ENCODE data around the gene TFDP2. TPM values are rescaled to one million over a fixed set of nuclear protein-coding genes. Genes with fewer than 3 reads are reported as not detected.

Gene TFDP2
- total RNA-seq, 1 experiment from 2014 or later: 55.4 TPM

DNA sequence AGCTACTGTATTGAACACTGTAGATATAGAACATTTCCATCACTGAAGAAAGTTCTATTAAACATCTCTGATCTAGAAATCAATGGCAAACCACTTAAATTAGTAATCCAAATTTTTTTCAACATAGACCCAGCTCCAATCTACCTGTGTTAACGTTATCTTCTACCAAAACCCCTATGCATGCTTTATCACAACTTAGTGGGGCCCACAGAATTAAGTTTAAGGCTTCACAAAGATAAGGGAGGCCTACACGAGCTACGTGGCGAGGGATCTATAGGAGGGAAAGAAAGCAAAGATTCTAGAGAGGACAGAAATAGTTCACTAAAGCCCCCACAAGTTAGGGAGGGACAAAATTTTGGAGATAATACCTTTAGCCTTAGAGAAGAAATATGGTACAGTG lies 116.1 kb downstream of the TFDP2 start:
- Histone ChIP-seq H4K20me1 (ENCODE audit: insufficient read depth) (no peaks in the 10 kb centered on the region), H3K4me3 (replicated peaks in 1 of 2; ENCODE audit: low read depth in 1 of 2, low read length in 2 of 2) (no peak overlapping the region), H3K9me2 (ENCODE audit: insufficient read depth) (no peaks in the 10 kb centered on the region), H3K27me3 (ENCODE audit: insufficient read depth, low read length) (no peaks in the 10 kb centered on the region), H3K27ac (ENCODE audit: low read depth, low read length) (no peak overlapping the region), H3K4me2 (ENCODE audit: low read length) (no peak overlapping the region), H2AFZ (ENCODE audit: low read depth, low read length, poor library complexity, severe bottlenecking) (no peak overlapping the region), H3K4me1 (ENCODE audit: control insufficient read depth in 1 of 2, insufficient read depth in 2 of 2, low read length in 2 of 2) (peaks cover 0 to 6% of the 10 kb centered on the region in 2 experiments; a peak in 1 of 4 replicates), H3K36me3 (ENCODE audit: control insufficient read depth in 1 of 2, insufficient read depth in 2 of 2, low read length in 2 of 2) (no peaks in the 10 kb centered on the region), H3K79me2 (ENCODE audit: insufficient read depth, low read length) (no peaks in the 10 kb centered on the region), H3K9me3 (ENCODE audit: control insufficient read depth in 1 of 2, insufficient read depth in 1 of 2, low read depth in 1 of 2, low read length in 2 of 2) (no peaks in the 10 kb centered on the region), H3K9ac (ENCODE audit: low read length) (no peak overlapping the region)
- RAD21 ChIA-PET (ENCODE audit: low non-redundant PET in 1 of 2, low total read pairs in 2 of 2, uncharacterized antibody in 2 of 2, unreplicated experiment in 2 of 2): no interaction called here
- intact Hi-C loops (cut with micrococcal nuclease): no loop called here
- CTCF ChIA-PET: no interaction called here
- ATAC-seq (no peak), DNase-seq (ENCODE audit: low read depth, low spot score) (no peak)
- BruUV-seq (replicated peaks): no TSS peak
- POLR2A ChIA-PET: no interaction called here
- TF ChIP-seq, protein P1, sequence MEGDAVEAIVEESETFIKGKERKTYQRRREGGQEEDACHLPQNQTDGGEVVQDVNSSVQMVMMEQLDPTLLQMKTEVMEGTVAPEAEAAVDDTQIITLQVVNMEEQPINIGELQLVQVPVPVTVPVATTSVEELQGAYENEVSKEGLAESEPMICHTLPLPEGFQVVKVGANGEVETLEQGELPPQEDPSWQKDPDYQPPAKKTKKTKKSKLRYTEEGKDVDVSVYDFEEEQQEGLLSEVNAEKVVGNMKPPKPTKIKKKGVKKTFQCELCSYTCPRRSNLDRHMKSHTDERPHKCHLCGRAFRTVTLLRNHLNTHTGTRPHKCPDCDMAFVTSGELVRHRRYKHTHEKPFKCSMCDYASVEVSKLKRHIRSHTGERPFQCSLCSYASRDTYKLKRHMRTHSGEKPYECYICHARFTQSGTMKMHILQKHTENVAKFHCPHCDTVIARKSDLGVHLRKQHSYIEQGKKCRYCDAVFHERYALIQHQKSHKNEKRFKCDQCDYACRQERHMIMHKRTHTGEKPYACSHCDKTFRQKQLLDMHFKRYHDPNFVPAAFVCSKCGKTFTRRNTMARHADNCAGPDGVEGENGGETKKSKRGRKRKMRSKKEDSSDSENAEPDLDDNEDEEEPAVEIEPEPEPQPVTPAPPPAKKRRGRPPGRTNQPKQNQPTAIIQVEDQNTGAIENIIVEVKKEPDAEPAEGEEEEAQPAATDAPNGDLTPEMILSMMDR (IDR thresholded peaks at IDR 0.05 in 2 of 3, conservative IDR thresholded peaks at IDR 0.05 in 1 of 3; ENCODE audit: borderline replicate concordance in 1 of 3, insufficient read depth in 1 of 3, low read depth in 2 of 3, low read length in 2 of 3): no peak
- TF ChIP-seq EZH2 (IDR thresholded peaks at IDR 0.05) (no peak), RAD21 (IDR thresholded peaks at IDR 0.05; ENCODE audit: low read depth) (no peak), SIN3A (IDR thresholded peaks at IDR 0.05; ENCODE audit: low read depth) (no peak), ZNF274 (IDR thresholded peaks at IDR 0.05; ENCODE audit: low read depth, low read length) (no peak), YY1 (IDR thresholded peaks at IDR 0.05; ENCODE audit: extremely low read depth, insufficient replicate concordance, low read depth, low read length) (no peak), ZFX (IDR thresholded peaks at IDR 0.05) (no peak), ELF1 (IDR thresholded peaks at IDR 0.05; ENCODE audit: borderline replicate concordance, low read depth) (no peak), JUND (IDR thresholded peaks at IDR 0.05) (no peak), FOSL1 (IDR thresholded peaks at IDR 0.05; ENCODE audit: low read depth) (no peak), SRF (IDR thresholded peaks at IDR 0.05; ENCODE audit: low read depth) (no peak)
- TF ChIP-seq, protein P2, sequence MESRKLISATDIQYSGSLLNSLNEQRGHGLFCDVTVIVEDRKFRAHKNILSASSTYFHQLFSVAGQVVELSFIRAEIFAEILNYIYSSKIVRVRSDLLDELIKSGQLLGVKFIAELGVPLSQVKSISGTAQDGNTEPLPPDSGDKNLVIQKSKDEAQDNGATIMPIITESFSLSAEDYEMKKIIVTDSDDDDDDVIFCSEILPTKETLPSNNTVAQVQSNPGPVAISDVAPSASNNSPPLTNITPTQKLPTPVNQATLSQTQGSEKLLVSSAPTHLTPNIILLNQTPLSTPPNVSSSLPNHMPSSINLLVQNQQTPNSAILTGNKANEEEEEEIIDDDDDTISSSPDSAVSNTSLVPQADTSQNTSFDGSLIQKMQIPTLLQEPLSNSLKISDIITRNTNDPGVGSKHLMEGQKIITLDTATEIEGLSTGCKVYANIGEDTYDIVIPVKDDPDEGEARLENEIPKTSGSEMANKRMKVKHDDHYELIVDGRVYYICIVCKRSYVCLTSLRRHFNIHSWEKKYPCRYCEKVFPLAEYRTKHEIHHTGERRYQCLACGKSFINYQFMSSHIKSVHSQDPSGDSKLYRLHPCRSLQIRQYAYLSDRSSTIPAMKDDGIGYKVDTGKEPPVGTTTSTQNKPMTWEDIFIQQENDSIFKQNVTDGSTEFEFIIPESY (IDR thresholded peaks at IDR 0.05; ENCODE audit: extremely low read depth, insufficient replicate concordance, low read length): no peak
- TF ChIP-seq, protein P3, sequence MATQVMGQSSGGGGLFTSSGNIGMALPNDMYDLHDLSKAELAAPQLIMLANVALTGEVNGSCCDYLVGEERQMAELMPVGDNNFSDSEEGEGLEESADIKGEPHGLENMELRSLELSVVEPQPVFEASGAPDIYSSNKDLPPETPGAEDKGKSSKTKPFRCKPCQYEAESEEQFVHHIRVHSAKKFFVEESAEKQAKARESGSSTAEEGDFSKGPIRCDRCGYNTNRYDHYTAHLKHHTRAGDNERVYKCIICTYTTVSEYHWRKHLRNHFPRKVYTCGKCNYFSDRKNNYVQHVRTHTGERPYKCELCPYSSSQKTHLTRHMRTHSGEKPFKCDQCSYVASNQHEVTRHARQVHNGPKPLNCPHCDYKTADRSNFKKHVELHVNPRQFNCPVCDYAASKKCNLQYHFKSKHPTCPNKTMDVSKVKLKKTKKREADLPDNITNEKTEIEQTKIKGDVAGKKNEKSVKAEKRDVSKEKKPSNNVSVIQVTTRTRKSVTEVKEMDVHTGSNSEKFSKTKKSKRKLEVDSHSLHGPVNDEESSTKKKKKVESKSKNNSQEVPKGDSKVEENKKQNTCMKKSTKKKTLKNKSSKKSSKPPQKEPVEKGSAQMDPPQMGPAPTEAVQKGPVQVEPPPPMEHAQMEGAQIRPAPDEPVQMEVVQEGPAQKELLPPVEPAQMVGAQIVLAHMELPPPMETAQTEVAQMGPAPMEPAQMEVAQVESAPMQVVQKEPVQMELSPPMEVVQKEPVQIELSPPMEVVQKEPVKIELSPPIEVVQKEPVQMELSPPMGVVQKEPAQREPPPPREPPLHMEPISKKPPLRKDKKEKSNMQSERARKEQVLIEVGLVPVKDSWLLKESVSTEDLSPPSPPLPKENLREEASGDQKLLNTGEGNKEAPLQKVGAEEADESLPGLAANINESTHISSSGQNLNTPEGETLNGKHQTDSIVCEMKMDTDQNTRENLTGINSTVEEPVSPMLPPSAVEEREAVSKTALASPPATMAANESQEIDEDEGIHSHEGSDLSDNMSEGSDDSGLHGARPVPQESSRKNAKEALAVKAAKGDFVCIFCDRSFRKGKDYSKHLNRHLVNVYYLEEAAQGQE (IDR thresholded peaks at IDR 0.05; ENCODE audit: low read depth): no peak
- TF ChIP-seq, protein P4, sequence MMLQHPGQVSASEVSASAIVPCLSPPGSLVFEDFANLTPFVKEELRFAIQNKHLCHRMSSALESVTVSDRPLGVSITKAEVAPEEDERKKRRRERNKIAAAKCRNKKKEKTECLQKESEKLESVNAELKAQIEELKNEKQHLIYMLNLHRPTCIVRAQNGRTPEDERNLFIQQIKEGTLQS (IDR thresholded peaks at IDR 0.05): no peak
- TF ChIP-seq, protein P5, sequence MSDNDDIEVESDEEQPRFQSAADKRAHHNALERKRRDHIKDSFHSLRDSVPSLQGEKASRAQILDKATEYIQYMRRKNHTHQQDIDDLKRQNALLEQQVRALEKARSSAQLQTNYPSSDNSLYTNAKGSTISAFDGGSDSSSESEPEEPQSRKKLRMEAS (IDR thresholded peaks at IDR 0.05): no peak

All from HCT116 (cell line).